SU-DHL-6 (cell line): Measurements from ENCODE around the gene TSPYL2.

Experiments used
- CTCF ChIP-seq: fragments of 200-600 bp; sonication (generic); IDR thresholded peaks from one replicate; pipeline ENCODE4 v1.5.1; 2017; ENCODE audit warnings: antibody characterized with exemption, mild to moderate bottlenecking, low read length, moderate library complexity; ENCODE audit not compliant: insufficient read depth, poor library complexity, severe bottlenecking
- EZH2phosphoT487 ChIP-seq: fragments of 200-600 bp; sonication (generic), shearing (Covaris generic); conservative IDR thresholded peaks from 2 replicates; pipeline ENCODE4 v1.6.1; 2018; ENCODE audit warnings: mild to moderate bottlenecking, antibody characterized with exemption, low read length, moderate library complexity, mixed read lengths

GRCh38 chrX:53049127-53049517 is 33.0 kb upstream of the TSPYL2 start:
- no peak for TF ChIP-seq CTCF
- TF ChIP-seq EZH2phosphoT487 = no peak
